Measurements from ENCODE around the gene GRIK5.

GRIK5 gene

GRCh38 chr19:41988947-41989346 is 81.1 kb downstream of the GRIK5 start:
- DNase-seq (ENCODE audit: low read depth), result no peak

GRCh38 chr19:41987141-41987860 is 82.7 kb downstream of the GRIK5 start:
- DNase-seq (ENCODE audit: low read depth), result no peak

GRCh38 chr19:41984961-41985360 is 85.0 kb downstream of the GRIK5 start:
- DNase-seq (ENCODE audit: low read depth), result no peak

- DNase-seq (ENCODE audit: low read depth), result no peak
Observed at GRCh38 chr19:41981724-41982123, 88.3 kb downstream of the GRIK5 start.

GRCh38 chr19:41978470-41978869 is 91.5 kb downstream of the GRIK5 start:
- no peak for DNase-seq (ENCODE audit: low read depth)

- no peak for DNase-seq (ENCODE audit: low read depth)
Observed at GRCh38 chr19:41977916-41978315, 92.1 kb downstream of the GRIK5 start.

GRCh38 chr19:41974652-41975051 is 95.4 kb downstream of the GRIK5 start:
- DNase-seq (ENCODE audit: low read depth), result no peak

GRCh38 chr19:41971363-41971762 is 98.6 kb downstream of the GRIK5 start:
- DNase-seq (ENCODE audit: low read depth), result no peak

- no peak for DNase-seq (ENCODE audit: low read depth)
Observed at GRCh38 chr19:41969772-41970458, 100.1 kb downstream of the GRIK5 start.

- no peak for DNase-seq (ENCODE audit: low read depth)
Observed at GRCh38 chr19:41968751-41969595, 101.0 kb downstream of the GRIK5 start.

GRCh38 chr19:41967054-41967783 is 102.8 kb downstream of the GRIK5 start:
- no peak for DNase-seq (ENCODE audit: low read depth)

GRCh38 chr19:41965106-41965505 is 104.9 kb downstream of the GRIK5 start:
- DNase-seq (ENCODE audit: low read depth), result no peak

GRCh38 chr19:41960973-41961372 is 109.0 kb downstream of the GRIK5 start:
- DNase-seq (ENCODE audit: low read depth), result no peak

- peak; percentile 70 for DNase-seq (ENCODE audit: low read depth)
Observed at GRCh38 chr19:41959056-41960053, 110.7 kb downstream of the GRIK5 start, which contains the start of gene RABAC1. Gene RABAC1, minus strand, starts transcription at chr19:41959321. Its CDS starts 29 bp downstream, at chr19:41959292.

GRCh38 chr19:41958367-41959055 is 111.5 kb downstream of the GRIK5 start:
- DNase-seq (ENCODE audit: low read depth), result peak; percentile 72

GRCh38 chr19:41957838-41958366 is 112.1 kb downstream of the GRIK5 start:
- no peak for DNase-seq (ENCODE audit: low read depth)

GRCh38 chr19:41957161-41957837 is 112.7 kb downstream of the GRIK5 start:
- no peak for DNase-seq (ENCODE audit: low read depth)

- no peak for DNase-seq (ENCODE audit: low read depth)
Observed at GRCh38 chr19:41956621-41957020, 113.4 kb downstream of the GRIK5 start.

- no peak for DNase-seq (ENCODE audit: low read depth)
Observed at GRCh38 chr19:41955521-41955920, 114.5 kb downstream of the GRIK5 start.
